ENCODE results near the gene EIF1AD.
"Not testable (repeated sequence)": the region's sequence is repeated elsewhere in the genome, so short reads cannot be mapped to it uniquely, and the experiment has no call there.

The EIF1AD gene

DNA sequence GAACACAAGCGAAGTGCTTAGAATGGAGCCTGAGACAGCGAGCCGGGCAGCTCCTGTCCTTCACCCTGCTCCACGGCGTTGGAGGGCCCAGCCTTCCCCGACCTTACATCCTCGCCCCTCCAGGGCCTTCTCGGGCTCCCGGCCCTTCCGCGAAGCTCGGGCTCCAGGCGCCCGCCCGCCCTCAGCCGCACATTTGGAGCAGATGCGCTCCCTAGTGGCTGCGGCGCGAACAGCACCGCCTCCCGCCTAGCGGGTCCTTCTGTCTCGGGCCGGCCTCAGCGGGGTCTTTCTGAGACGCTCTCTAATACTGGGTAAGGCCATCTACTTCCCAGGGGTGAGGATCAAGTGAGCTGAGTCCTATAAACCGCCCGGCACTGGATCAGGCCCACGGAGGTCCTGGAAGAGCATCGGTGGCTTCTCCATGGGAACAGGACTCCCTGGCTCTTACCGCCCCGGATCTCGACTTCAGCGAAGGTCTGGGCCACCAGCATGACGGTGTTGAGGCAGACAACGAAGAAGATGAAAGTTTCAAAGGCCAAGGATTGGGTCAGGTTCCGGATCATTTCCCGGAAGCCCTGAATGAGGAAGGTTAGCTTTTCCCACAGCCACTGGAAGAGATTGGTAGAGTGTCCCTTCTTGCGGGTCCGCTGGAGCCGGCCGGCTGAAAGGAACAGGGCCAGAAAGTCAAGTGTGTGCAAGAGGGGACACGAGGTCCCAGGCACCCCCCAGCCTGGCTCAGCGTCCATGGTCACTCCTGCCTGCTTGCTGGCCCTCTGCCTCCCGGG lies 20.6 kb upstream of the EIF1AD start:
- peak; percentile 69 for DNase-seq (ENCODE audit: low read depth)

DNA sequence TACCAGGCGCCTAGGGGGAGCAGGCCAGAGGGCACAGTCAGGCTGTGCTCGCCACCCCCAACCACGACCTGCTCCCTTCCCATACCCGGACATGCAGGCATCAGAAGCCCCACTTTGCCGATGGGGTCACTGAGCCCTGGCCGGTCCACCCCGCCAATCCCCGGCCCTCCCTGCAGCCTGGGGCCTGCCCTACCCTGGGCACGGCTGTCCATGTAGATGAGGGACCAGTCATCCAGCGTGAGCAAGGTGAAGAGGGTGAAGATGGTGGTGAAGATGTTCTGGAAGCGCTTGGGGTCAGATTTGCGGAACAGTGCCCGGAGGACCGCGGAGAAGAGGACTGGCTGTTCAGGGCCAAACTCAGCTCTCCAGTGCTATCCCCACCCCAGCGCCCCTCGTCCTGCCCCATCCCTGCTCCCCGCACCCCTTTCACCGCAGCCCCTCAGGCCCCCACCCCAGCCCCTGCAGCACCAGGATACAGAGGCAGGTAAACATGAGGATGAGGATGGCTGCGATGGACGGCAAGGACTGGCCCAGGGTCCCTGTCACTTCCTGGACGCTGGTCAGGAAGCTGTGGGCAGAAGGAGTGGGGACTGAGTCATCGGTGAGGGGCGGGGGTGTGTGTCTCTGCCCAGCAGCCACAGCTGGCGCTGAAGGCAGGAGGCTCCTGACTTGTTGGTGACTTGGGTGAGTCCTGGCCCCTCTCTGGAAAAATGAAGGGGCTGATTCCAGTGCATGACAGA lies 18.8 kb upstream of the EIF1AD start:
- DNase-seq (ENCODE audit: low read depth) = no peak

DNA sequence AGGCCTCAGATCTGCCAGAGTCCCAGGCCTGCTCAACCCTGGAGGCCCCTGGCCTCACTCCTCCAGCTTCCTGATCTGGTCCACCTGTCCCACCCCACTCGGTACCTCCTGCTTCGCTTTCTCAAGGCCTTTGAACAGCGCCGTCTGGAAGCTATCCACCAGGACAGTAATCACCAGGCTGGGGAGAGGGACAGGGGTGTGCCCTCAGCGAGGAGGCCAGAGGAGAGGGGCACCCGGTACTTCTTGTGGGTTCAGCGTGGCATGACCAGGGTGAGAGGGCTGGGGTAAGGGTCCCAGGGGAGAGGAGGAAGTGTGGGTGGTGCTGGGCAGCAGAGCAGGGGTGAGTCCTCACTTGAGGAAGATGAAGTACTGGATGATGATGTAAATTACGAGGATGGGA lies 18.3 kb upstream of the EIF1AD start:
- no peak for DNase-seq (ENCODE audit: low read depth)

DNA sequence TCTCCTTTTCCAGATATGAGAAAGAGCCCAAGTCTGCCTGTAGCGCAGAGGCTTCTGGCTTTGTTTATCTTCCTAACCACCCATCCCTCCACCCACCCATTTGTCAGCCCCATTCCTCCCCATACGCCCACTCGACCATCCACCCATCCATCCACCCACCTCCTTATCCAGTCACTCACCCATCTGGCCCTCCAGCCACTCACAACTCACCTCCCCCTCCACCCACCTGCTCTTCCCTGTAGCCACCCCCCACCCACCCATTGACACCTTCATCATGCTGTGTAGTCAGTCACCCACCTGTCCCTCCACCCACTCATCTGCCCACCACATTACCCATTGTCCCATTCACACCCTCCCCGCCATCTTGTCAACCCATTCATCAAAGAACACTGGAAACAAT lies 15.4 kb upstream of the EIF1AD start:
- no peak for DNase-seq (ENCODE audit: low read depth)

DNA sequence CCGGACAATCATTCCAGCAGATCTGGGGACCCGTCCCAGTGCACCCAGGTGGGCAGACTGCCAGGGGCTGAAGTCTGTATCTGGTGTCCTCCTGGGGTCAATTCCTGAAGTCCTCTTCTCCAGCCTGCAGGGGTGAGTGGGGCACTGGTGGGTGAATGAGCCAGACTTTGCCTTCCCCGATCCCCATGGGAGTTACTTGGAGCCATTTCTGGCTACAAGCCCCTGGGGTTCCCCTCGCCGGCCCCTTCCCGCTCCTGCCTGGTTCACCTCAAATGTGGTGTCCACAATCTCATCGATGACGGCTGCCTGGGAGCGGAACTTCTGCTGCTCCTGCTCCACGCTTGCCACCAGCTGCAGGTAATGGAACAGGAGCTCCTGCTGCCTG lies 14.8 kb upstream of the EIF1AD start:
- no peak for DNase-seq (ENCODE audit: low read depth)

DNA sequence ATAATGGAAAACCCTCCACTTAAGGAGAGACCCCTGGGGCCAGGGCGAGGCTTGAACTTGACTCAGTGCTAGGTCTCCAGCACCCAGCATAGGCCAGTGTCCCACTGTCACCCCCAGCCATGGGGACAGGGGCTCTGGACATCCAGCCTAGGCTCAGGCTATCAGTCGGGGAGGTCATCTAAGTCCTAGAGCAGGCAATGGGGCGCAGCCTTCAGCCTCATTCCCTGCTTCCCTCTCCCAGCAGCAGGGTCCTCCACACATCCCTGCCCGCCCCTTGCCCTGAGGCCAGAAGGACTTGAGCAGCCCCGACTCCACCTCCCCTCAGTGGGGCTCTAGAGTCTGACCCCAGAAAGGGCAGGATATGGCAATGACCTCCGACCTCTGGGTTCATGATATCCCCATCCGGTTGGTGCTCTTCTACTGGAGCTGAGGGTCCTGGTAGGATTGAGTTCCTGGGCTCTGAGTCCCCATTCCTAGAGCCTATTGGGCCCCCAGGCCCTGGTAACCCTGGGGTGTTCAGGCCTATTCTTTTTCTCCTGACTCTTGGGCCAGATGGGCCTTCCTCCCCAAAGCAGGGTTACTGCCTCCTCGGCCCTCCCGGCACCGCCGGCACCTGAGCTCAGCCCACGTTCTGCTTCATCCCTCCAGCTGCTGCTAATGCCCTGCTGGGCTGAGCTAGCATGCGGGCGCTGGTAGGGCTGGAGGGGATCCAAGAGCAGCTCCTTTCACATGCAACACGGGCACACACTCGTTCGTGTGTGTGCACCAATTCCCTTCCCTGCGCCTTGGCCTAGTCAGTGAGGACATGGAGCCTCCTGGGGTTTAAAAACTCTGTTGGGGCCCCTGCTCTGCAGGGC lies 14.2 kb upstream of the EIF1AD start:
- no peak for DNase-seq (ENCODE audit: low read depth)

DNA sequence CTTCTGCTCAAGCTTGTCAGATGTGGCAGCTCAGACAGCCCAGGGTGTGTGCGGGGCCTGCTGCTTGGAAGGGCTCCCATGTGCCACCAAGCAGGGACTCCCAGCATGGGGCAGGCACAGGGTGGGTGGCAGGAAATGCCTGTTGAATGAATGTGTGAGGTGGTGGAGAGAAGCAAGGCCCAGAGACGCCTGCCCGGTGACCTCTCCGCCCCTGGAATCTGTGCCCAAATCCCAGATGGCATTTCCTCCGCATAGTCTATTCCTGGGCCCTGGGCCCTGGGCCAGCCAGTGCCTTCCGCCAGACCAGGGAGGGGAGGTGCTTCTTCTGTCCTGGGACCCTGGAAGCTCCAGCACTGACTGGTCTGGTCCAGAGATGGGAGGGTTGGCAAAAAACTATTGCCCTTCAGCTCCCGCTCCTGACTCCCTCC lies 13.5 kb upstream of the EIF1AD start:
- no peak for DNase-seq (ENCODE audit: low read depth)

DNA sequence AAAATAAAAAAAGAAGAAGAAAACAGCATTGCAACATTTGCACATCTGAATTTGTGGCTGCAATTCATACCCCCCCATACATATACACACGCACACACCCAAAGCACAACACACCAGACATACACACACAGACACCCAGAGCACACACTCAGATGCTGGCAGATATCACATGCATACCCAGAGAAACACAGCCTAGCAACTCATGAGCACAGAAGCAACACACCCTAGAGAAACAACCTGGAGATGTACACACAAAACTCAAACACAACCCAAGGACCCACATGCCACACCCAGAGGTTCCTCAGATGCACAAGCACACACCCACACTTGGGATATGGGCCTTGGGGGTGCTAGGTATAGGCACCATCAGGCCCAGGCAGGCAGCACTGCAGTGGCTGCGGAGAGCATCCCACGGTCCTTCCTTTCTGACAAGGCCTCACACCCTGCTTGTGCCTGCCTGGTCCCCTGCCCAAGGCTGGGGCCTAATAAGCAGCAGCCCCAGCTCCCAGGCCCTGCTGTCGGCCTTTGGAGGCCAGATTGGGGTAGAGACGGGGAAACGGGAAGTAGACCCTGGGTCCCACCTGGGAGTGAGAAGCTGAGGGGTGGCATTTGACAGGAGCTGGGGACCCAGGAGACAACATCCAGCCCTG lies 13.0 kb upstream of the EIF1AD start:
- DNase-seq (ENCODE audit: low read depth) = no peak

DNA sequence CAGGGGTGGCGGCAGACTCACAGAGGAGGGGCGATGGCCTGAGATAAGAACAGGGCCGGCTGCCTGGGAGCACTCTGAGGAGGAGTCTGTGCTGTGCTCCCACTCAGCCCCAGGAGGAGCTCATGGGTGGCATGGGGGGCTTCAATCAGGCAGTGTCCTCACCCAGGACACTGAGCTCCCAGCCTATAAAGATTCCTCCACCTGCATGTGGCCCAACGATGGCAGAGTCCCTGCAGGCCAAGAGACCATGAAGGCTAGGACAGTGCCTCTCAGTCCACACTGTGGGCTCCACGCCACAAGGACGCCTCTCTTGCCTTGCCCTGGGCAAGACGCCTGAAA lies 11.8 kb upstream of the EIF1AD start:
- DNase-seq (ENCODE audit: low read depth) = no peak

DNA sequence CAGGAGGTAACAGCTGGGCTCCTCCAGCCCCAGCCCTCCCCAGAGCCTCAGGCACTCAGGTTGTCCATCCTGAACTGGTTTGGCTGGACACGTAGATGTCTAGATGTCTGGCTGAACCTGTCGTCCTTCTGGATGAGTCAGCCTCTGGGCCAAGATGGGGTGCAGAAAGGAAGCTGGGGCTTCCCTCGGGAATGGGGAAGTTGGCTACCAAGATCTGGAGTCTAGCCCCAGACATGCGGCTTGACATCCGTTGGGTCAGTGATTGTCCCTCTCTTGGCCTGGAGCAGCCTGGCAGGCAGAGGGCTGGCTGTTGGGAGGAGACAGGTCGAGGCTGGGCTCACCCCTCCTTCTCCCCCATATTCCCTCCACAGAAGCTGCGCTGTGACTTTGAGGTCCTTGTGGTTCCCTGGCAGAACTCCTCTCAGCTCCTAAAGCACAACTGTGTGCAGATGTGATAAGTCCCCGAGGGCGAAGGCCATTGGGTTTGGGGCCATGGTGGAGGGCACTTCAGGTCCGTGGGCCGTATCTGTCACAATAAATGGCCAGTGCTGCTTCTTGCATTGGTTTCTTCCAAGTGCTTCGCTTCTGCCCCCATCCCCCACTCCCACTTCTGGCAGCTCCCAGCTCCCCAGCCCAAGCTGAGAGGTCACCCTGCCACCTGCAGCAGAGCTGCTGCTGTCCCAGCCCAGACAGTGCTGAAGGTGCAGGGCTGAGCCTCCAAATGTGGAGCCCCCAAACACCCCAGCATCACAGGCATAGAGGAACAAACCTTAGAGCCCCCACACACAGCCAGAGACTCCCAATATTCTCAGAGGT lies 11.2 kb upstream of the EIF1AD start:
- no peak for DNase-seq (ENCODE audit: low read depth)

DNA sequence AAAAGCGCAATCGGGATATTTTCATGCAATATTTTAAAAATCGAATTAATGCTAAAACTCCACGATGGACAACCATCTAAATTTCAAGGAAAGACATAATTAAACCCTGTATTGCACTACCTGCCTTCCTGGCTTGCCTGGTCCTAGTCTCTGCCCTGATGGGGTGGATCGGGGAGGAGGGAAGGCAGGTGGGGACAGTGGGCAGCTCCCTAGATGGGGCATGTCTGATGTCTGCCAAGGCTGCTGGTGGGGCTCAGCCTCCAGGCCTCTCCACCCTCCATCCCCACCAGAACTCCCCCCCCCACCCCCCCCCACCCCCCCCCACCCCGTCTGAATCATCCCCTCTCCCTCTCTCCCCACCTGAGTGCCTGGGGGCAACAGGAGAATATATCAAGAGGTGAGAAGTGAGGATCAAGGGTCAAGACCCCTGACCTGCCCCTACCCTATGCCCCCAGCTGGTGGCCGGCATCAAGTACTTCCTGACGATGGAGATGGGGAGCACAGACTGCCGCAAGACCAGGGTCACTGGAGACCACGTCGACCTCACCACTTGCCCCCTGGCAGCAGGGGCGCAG lies 10.5 kb upstream of the EIF1AD start:
- DNase-seq (ENCODE audit: low read depth) = no peak

DNA sequence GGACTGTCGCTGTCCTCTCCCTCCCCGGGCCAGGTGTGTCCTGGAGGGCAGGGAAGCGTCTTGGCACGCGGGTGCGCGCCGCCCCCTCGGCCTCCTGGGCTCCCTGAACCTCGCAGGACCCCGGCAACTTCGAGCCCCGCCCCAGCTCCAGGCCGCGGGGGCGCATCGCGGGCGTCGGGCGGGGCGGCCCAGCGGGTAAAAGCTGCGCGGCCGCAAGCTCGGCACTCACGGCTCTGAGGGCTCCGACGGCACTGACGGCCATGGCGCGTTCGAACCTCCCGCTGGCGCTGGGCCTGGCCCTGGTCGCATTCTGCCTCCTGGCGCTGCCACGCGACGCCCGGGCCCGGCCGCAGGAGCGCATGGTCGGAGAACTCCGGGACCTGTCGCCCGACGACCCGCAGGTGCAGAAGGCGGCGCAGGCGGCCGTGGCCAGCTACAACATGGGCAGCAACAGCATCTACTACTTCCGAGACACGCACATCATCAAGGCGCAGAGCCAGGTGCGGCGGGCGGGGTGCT lies 9.9 kb upstream of the EIF1AD start, which contains the start of gene CST6:
CST6 (plus strand) TSS at position 224 of the 519 bp plus-strand sequence; CDS start at position 261, 37 bp downstream.
- DNase-seq (ENCODE audit: low read depth) = no peak

DNA sequence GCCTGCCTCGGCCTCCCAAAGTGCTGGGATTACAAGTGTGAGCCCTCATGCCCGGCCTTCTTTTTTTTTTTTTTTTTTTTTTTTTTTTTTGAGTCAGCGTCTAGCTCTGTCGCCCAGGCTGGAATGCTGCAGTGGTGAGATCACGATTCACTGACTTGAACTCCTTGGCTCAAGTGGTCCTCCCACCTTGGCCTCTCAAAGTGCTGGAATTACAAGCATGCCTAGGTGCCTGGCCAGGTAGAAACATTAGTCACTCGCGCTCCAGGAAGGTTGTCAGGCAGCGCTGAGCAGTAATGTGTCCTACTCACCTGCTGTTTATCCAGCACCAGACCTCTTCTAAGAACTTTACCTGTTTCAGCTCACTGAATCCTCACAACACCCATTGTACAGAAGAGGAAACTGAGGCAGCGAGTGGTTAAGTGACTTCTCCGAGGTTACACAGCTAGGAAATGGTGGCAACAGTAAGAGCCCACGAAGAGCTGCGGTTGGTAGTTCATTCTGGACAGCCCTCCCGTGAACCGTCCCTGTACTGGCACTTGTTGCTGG lies 9.4 kb upstream of the EIF1AD start:
- no peak for DNase-seq (ENCODE audit: low read depth)

DNA sequence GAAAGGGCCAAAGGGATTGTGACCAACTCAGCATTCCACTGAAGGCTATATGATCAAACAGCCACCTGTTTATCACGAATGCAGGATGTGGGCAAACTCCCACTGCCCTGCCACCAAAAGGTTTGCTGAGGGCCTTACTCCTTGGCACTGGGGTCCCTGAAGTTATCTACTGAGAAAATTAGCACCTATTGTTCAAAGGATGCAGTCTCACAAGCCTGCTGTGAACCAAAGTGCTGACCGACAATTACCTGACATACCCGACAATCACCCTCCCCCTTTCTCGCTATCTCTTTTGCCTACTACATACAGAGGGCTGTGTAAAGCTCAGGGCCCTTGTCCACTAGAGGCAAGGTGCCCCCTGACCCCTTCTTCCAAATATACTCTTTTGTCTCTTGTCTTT lies 8.1 kb upstream of the EIF1AD start:
- DNase-seq (ENCODE audit: low read depth) = not testable (repeated sequence)

DNA sequence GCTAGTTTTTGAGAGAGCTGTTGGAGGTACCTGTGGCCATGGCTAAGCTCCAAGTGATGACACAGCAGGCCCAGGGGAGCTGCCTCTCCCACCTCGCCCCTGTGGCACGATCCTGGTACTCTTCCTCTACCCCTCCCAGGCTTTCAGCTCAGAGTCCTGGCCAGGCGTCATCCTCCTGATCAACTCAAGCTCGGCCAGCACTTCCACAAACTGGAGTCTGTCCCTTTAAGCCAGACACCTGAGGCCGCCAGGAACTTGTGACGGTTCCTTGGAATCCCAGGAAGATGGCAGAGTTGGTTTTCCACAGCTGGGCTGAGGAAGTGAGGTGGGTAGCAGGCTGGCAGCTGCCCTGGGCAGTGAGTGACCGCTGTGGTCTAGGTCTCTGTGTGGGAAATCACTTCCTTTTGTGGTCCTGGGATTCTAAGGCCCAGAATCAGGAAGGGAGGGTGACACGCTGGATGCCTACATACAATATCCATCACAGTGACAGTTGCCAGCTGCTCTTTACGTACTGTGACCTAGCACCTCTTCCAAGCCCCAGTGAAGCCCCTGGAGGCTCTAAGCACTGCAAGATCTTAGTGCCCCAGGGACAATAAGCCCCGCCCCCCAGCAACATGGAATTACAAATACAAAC lies 6.6 kb upstream of the EIF1AD start:
- no peak for DNase-seq (ENCODE audit: low read depth)

DNA sequence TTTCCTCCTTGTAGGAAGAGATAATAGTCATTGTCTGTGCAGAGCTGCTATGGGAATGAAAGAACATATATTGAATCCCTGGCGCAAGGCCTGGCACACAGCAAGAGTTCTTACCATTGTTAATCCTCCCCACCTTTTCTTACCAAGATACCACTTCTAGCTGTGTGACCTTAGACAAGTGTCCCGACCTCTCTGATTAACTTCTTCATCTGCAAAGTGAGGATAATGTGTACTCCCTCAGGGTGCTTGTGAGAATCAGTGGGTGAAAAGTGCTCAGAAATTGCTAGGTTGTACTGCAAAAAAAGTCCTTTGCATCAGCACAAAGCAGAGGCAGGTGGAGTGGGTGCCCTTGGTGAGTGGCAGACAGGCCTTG lies 6.1 kb upstream of the EIF1AD start:
- no peak for DNase-seq (ENCODE audit: low read depth)

DNA sequence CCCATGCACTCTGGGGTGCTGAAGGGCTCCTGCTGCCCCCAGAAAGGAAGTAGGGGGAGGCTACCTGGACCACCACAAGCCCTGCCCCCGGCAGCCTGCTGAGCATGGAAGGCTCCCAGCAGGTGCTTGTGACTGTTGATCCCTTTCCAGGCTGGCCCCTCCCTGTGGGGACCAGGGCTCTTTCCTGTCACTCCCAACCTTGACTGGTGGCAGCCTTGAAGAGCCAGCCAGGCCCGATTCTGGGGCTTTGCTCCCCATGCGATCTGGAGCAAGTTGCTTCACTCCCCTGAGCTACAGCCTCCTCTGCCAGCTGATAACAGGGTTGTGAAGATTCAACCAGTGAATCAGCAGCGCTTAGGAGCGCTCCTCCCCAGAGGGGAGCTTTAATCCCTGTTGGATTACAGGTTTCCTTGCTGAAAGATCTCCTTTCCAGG lies 5.3 kb upstream of the EIF1AD start:
- DNase-seq (ENCODE audit: low read depth) = no peak

DNA sequence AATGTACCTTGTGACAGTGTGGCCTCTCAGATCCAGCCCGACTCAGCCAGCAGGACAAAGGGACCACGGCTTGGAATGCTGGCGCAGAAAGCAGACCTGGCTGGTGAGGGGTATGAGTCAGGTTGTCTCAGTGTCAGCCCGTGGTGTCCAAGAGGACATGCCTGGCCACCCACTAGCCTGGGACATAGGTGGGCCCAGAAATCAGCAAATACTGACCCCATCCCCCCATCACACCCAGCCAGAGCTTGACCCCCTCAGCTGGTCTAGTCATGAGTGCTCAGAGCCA lies 4.9 kb upstream of the EIF1AD start:
- DNase-seq (ENCODE audit: low read depth) = no peak

DNA sequence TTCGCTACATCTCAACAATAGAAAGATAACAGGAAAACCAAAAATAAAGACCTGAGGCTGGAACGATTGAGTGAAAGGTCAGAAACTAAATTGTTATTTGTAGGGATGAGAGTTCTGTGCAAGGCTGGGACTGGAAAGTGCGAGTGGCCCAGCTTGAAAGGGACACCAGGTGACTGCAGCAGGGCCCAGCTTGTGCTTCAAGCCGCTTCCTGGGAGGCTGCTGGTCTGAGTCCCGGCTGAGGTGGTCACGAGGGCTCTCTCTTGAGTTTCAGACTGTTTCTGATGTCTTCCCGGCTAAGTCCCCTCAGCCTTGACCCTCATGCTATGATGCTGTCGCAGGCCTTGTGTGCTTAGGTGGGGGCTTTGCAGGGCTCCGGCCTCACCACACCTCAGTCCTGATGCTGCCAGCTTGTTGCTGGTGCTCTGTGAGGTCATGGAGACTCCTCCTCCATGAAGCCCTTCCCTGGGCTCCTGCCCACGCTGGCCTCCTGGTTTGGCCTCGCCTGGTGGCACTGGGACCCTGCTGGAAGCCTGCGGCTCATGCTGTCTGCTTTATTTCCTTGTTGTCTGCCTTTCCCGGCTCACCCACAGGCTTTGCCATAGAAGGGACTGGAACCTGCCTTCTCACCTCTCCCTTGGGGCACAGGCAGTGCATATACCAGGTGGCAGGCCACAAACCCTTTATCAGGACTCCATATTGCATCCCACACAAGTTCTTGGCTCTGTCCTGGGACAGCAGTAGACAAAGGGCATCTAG lies 4.4 kb upstream of the EIF1AD start:
- no peak for DNase-seq (ENCODE audit: low read depth)
